CD4-positive, alpha-beta T cell (primary cell): ENCODE data around the gene NTM. TPM values are rescaled to one million over a fixed set of nuclear protein-coding genes. Genes with fewer than 3 reads are reported as not detected.

Source experiments
- ATAC-seq: fragments of 200-7000 bp; cut with Tn5 transposase; one replicate; pipeline ENCODE4 v1.10.0; 2022; ENCODE audit warnings: mild to moderate bottlenecking; ENCODE audit not compliant: poor library complexity
- CTCF ChIA-PET: fragments of 350-600 bp; sonication (Branson Sonifier 250); formaldehyde crosslinking; loops from one replicate; lab custom pipeline; 2021; ENCODE audit warnings: antibody characterized with exemption, inconsistent platforms; lab: Charles Lee
- POLR2A ChIA-PET: fragments of 350-600 bp; sonication (Branson Sonifier 250); formaldehyde crosslinking; loops from one replicate; lab custom pipeline; 2021; ENCODE audit warnings: antibody characterized with exemption, inconsistent platforms; lab: Charles Lee
- DNase-seq, 14 experiments: peaks; one replicate each; pipeline ENCODE4 v3.0.0-alpha.2; 2013 to 2020; ENCODE audit warnings: mixed read lengths in 2 of 14
- H3K27ac ChIP-seq, 2 donors: one replicate each; pipeline versions ENCODE4 v1.5.1 to v1.7.0; 2013; ENCODE audit warnings: low read length in 2 of 2, low read depth in 1 of 2, mild to moderate bottlenecking in 1 of 2
- H3K27me3 ChIP-seq, 2 experiments: 1 replicate in 1 of 2; 2 replicates in 1 of 2; pipeline versions ENCODE4 v1.6.1 to v1.7.0; 2013; ENCODE audit warnings: low read length in 2 of 2, control low read depth in 1 of 2, mild to moderate bottlenecking in 1 of 2, moderate library complexity in 1 of 2; ENCODE audit not compliant: insufficient read depth in 2 of 2, control insufficient read depth in 1 of 2
- H3K36me3 ChIP-seq: one replicate; pipeline ENCODE4 v1.6.1; 2013; ENCODE audit warnings: low read length, control low read depth; ENCODE audit not compliant: insufficient read depth
- H3K4me1 ChIP-seq: one replicate; pipeline ENCODE4 v1.6.1; 2013; ENCODE audit warnings: low read length, control low read depth; ENCODE audit not compliant: insufficient read depth
- H3K4me3 ChIP-seq: one replicate; pipeline ENCODE4 v1.5.1; 2013; ENCODE audit warnings: mild to moderate bottlenecking, low read length, moderate library complexity
- H3K9me3 ChIP-seq, 2 experiments: 1 replicate in 1 of 2; 2 replicates in 1 of 2; pipeline versions ENCODE4 v1.6.1 to v1.7.0; 2013; ENCODE audit warnings: low read length in 2 of 2, mild to moderate bottlenecking in 2 of 2, control low read depth in 1 of 2, moderate library complexity in 1 of 2; ENCODE audit not compliant: control insufficient read depth in 1 of 2, insufficient read depth in 1 of 2
- H3K27ac Mint-ChIP-seq: one replicate; pipeline ENCODE4 v1.8.0; 2020; ENCODE audit warnings: mixed read lengths
- H3K27me3 Mint-ChIP-seq: one replicate; pipeline ENCODE4 v1.8.0; 2021; ENCODE audit warnings: mixed read lengths
- H3K36me3 Mint-ChIP-seq: one replicate; pipeline ENCODE4 v1.8.0; 2021; ENCODE audit warnings: low read depth, mixed read lengths
- H3K4me1 Mint-ChIP-seq: one replicate; pipeline ENCODE4 v1.8.0; 2021; ENCODE audit warnings: low read depth, mixed read lengths
- H3K4me3 Mint-ChIP-seq: one replicate; pipeline ENCODE4 v1.8.0; 2020; ENCODE audit warnings: mild to moderate bottlenecking, mixed read lengths
- H3K9me3 Mint-ChIP-seq: one replicate; pipeline ENCODE4 v1.8.0; 2020; ENCODE audit warnings: mixed read lengths
- CTCF ChIP-seq: fragments of 200-600 bp; IDR thresholded peaks from one replicate; pipeline ENCODE4 v1.8.0; 2022; ENCODE audit warnings: antibody characterized with exemption, mild to moderate bottlenecking
- intact Hi-C, 2 experiments: fragments of 100-400 bp; cut with DNase I in 1 of 2; cut with micrococcal nuclease in 1 of 2; formaldehyde crosslinking; loops; one replicate each; pipeline versions ENCODE4 v1.15.1 to v1.9.0; 2023 to 2025; cut with DNase I, micrococcal nuclease
- total RNA-seq, 174 experiments: library from RNA in 2 of 174; stranded (reverse) in 2 of 174; gene quantifications; one replicate each; pipeline ENCODE4 v1.2.3 and lab custom pipeline; 2021 to 2026

The NTM gene
- total RNA-seq, 2 experiments from 2014 or later: not detected

- Mint-ChIP-seq H3K27me3 (no peaks in the 10 kb centered on the region), H3K36me3 (no peaks in the 10 kb centered on the region), H3K9me3 (no peaks in the 10 kb centered on the region), H3K4me1 (no peaks in the 10 kb centered on the region), H3K27ac (no peak overlapping the region), H3K4me3 (no peak overlapping the region)
- H3K27ac ChIP-seq: no peak overlapping the region
- ChIA-PET CTCF (no interaction called here), POLR2A (interaction anchor here (0.6 kb wide), 1 partner anchor 9 kb away, joined by 3 read pairs; no protein-coding TSS in a partner anchor)
- intact Hi-C loops: no loop called here
- no peak for DNase-seq
- H3K4me1 ChIP-seq: no peaks in the 10 kb centered on the region
- H3K36me3 ChIP-seq: no peaks in the 10 kb centered on the region
- no peak for TF ChIP-seq CTCF
- no peak overlapping the region for H3K4me3 ChIP-seq
- H3K9me3 ChIP-seq: peaks cover 0 to 7% of the 10 kb centered on the region in 2 experiments
- H3K27me3 ChIP-seq: no peaks in the 10 kb centered on the region
- no peak for ATAC-seq
These were observed 505.2 kb downstream of the NTM start for GRCh38 chr11:131875611-131876010.

- Mint-ChIP-seq H3K9me3 (no peaks in the 10 kb centered on the region), H3K27me3 (no peaks in the 10 kb centered on the region), H3K36me3 (no peaks in the 10 kb centered on the region), H3K27ac (no peak overlapping the region), H3K4me3 (no peak overlapping the region), H3K4me1 (no peaks in the 10 kb centered on the region)
- Histone ChIP-seq H3K4me3 (no peak overlapping the region), H3K4me1 (no peaks in the 10 kb centered on the region), H3K36me3 (no peaks in the 10 kb centered on the region), H3K27me3 (no peaks in the 10 kb centered on the region), H3K27ac (no peak overlapping the region), H3K9me3 (peaks cover 0 to 10% of the 10 kb centered on the region in 2 experiments)
- no peak for DNase-seq
- ATAC-seq: no peak
- intact Hi-C loops: no loop called here
- CTCF ChIA-PET: no interaction called here
- POLR2A ChIA-PET: no interaction called here
- TF ChIP-seq CTCF: no peak
These were observed 507.0 kb downstream of the NTM start for GRCh38 chr11:131877246-131877942.

- Histone ChIP-seq H3K4me3 (no peak overlapping the region), H3K36me3 (no peaks in the 10 kb centered on the region), H3K27ac (no peak overlapping the region), H3K9me3 (peaks cover 0 to 10% of the 10 kb centered on the region in 2 experiments), H3K27me3 (no peaks in the 10 kb centered on the region), H3K4me1 (no peaks in the 10 kb centered on the region)
- intact Hi-C loops: no loop called here
- Mint-ChIP-seq H3K27ac (no peak overlapping the region), H3K4me3 (no peak overlapping the region), H3K9me3 (no peaks in the 10 kb centered on the region), H3K36me3 (no peaks in the 10 kb centered on the region), H3K4me1 (no peaks in the 10 kb centered on the region), H3K27me3 (no peaks in the 10 kb centered on the region)
- ChIA-PET POLR2A (no interaction called here), CTCF (no interaction called here)
- no peak for TF ChIP-seq CTCF
- no peak for DNase-seq
- no peak for ATAC-seq
These were observed 509.9 kb downstream of the NTM start for GRCh38 chr11:131880316-131880715.
